DND-41 (cell line): ENCODE results near the gene CD86.

Experiments
- ATAC-seq: fragments of 200-7000 bp; cut with Tn5 transposase; 3 replicates; pipeline ENCODE4 v1.9.1; 2021; ENCODE audit warnings: low read depth; ENCODE audit not compliant: insufficient read depth
- DNase-seq: peaks from one replicate; pipeline ENCODE4 v3.0.0-alpha.2; 2020
- H2AFZ ChIP-seq: 2 replicates; pipeline ENCODE4 v1.6.0; 2012; ENCODE audit warnings: low read depth, low read length
- H3K27ac ChIP-seq: 2 replicates; pipeline ENCODE4 v1.5.1; 2012; ENCODE audit warnings: low read length, inconsistent platforms
- H3K27me3 ChIP-seq: fragments of 200-600 bp; sonication (generic); 2 replicates; pipeline ENCODE4 v1.6.0; 2012; ENCODE audit warnings: low read length, mild to moderate bottlenecking, inconsistent platforms; ENCODE audit not compliant: insufficient read depth, poor library complexity
- H3K36me3 ChIP-seq: 2 replicates; pipeline ENCODE4 v1.5.1; 2012; ENCODE audit warnings: low read length, inconsistent platforms; ENCODE audit not compliant: insufficient read depth
- H3K4me1 ChIP-seq: 2 replicates; pipeline ENCODE4 v1.5.1; 2012; ENCODE audit warnings: mild to moderate bottlenecking, low read length; ENCODE audit not compliant: insufficient read depth
- H3K4me2 ChIP-seq: 2 replicates; pipeline ENCODE4 v1.6.0; 2012; ENCODE audit warnings: mild to moderate bottlenecking, moderate library complexity, low read length, inconsistent platforms; ENCODE audit not compliant: insufficient read depth
- H3K4me3 ChIP-seq, 2 experiments: fragments of 200-600 bp in 1 of 2; shearing (Covaris generic) in 1 of 2; 2 replicates each; pipeline ENCODE4 v1.5.1; 2012 to 2016; ENCODE audit warnings: inconsistent platforms in 2 of 2, low read length in 2 of 2, mild to moderate bottlenecking in 2 of 2, low read depth in 1 of 2, moderate library complexity in 1 of 2
- H3K79me2 ChIP-seq: 2 replicates; pipeline ENCODE4 v1.6.0; 2012; ENCODE audit warnings: low read length, inconsistent platforms; ENCODE audit not compliant: insufficient read depth
- H3K9ac ChIP-seq: 2 replicates; pipeline ENCODE4 v1.6.0; 2012; ENCODE audit warnings: low read depth, mild to moderate bottlenecking, inconsistent platforms, low read length, moderate library complexity
- H3K9me3 ChIP-seq: 2 replicates; pipeline ENCODE4 v1.5.1; 2012; ENCODE audit warnings: low read length, moderate library complexity, mild to moderate bottlenecking, inconsistent platforms; ENCODE audit not compliant: insufficient read depth, severe bottlenecking
- H4K20me1 ChIP-seq: 2 replicates; pipeline ENCODE4 v1.6.0; 2012; ENCODE audit warnings: low read length; ENCODE audit not compliant: insufficient read depth
- CTCF ChIP-seq: IDR thresholded peaks from 2 replicates; pipeline ENCODE4 v1.5.1; 2012; ENCODE audit warnings: borderline replicate concordance, low read length, moderate library complexity, mild to moderate bottlenecking; ENCODE audit not compliant: poor library complexity, severe bottlenecking; ENCODE audit errors: extremely low read depth
- EZH2 ChIP-seq: IDR thresholded peaks from 3 replicates; pipeline ENCODE4 v1.6.1; 2012; ENCODE audit warnings: borderline replicate concordance, low read depth, mild to moderate bottlenecking, moderate library complexity, low read length, inconsistent platforms; ENCODE audit not compliant: severe bottlenecking

Gene CD86

DNA sequence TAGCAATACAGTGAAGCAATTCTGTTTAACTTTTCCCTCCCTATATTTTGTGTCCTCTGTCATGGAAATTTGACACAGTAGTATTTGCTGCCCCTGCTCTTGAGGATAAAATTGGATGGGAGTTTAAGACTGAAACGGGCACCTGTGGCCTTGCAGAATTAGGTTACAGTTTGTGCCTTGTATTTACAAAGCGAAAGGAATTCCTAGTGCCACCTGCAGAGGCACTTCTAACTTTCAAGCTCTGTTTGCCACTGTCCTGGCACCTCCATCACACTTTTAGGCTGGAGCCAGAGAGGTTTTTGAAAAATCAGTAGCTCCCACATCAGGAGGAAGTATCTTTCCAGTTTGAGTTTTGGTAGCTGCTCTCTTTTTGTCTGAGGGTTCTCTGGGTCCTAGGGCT is 39.5 kb downstream of the CD86 start:
- Histone ChIP-seq H3K9ac (no peak overlapping the region), H3K36me3 (no peaks in the 10 kb centered on the region), H3K27me3 (peaks cover 3% of the 10 kb centered on the region), H3K27ac (no peak overlapping the region), H3K79me2 (no peaks in the 10 kb centered on the region), H3K4me3 (no peak overlapping the region), H4K20me1 (no peaks in the 10 kb centered on the region), H3K4me1 (no peaks in the 10 kb centered on the region), H3K9me3 (no peaks in the 10 kb centered on the region), H3K4me2 (no peak overlapping the region), H2AFZ (no peak overlapping the region; the same call in 1 of the 2 replicates)
- TF ChIP-seq CTCF (no peak), EZH2 (no peak)
- no peak for ATAC-seq
- DNase-seq: no peak

GRCh38 chr3:122097141-122097540 is 42.0 kb downstream of the CD86 start:
- DNase-seq: no peak
- TF ChIP-seq CTCF (no peak), EZH2 (no peak)
- no peaks in the 10 kb centered on the region for H3K9me3 ChIP-seq
- H2AFZ ChIP-seq: no peak overlapping the region
- no peaks in the 10 kb centered on the region for H3K79me2 ChIP-seq
- no peak overlapping the region for H3K4me3 ChIP-seq
- H3K4me1 ChIP-seq: peaks cover 6% of the 10 kb centered on the region
- no peak overlapping the region for H3K4me2 ChIP-seq
- no peak overlapping the region for H3K27ac ChIP-seq
- H3K36me3 ChIP-seq: no peaks in the 10 kb centered on the region
- ATAC-seq: no peak
- no peak overlapping the region for H3K9ac ChIP-seq
- H4K20me1 ChIP-seq: no peaks in the 10 kb centered on the region
- H3K27me3 ChIP-seq: no peaks in the 10 kb centered on the region

DNA sequence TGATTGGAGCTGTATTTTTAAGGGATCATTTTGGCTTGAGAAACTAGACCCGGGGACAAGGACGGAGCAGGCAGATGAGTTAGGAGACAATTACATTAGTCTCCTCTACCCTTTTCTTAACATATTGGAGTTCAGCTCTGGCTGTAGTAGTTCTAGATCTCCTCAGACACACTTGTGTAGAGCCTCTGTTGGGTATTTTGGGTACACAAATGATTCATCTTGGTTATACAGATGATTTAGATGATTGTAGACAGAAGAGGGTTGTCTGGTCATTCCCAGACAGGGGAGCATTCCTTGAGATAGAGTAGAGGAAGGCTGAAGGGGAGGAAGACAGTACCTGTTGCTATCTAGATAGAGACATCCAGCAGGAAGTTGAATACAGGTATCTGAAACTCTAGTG is 43.4 kb downstream of the CD86 start:
- Histone ChIP-seq H3K9ac (no peak overlapping the region), H3K27ac (no peak overlapping the region), H3K4me2 (no peak overlapping the region), H3K27me3 (no peaks in the 10 kb centered on the region), H3K36me3 (no peaks in the 10 kb centered on the region), H3K4me3 (no peak overlapping the region), H3K9me3 (no peaks in the 10 kb centered on the region), H4K20me1 (no peaks in the 10 kb centered on the region), H2AFZ (no peak overlapping the region), H3K79me2 (no peaks in the 10 kb centered on the region), H3K4me1 (peaks cover 9% of the 10 kb centered on the region)
- ATAC-seq (no peak), DNase-seq (no peak)
- no peak for TF ChIP-seq CTCF
- TF ChIP-seq EZH2: no peak

DNA sequence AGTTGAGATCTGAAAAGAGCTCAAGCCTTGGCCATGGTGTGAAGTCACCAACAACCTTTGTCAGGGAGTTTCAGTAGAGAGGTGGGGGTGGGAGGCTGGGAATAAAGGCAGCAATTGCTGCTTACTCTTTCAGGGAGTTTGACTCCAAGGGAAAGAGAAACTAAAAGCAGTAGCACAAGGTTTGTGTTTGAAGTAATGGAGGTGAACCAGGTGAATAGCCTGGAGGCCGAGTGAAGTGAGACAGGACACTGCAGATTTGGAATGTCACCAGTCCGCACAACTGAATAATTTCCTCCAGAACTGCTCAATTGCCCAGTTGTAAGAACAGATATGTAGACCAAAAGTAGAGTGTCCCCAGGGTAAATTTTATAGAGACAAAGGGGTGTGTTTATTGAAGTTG is 44.1 kb downstream of the CD86 start:
- Histone ChIP-seq H3K27me3 (no peaks in the 10 kb centered on the region), H3K79me2 (no peaks in the 10 kb centered on the region), H3K4me1 (peaks cover 9% of the 10 kb centered on the region), H3K27ac (no peak overlapping the region), H3K9ac (no peak overlapping the region), H3K36me3 (no peaks in the 10 kb centered on the region), H3K4me2 (no peak overlapping the region), H4K20me1 (no peaks in the 10 kb centered on the region), H3K9me3 (no peaks in the 10 kb centered on the region), H2AFZ (no peak overlapping the region), H3K4me3 (no peak overlapping the region)
- ATAC-seq: no peak
- DNase-seq: no peak
- TF ChIP-seq EZH2 (no peak), CTCF (no peak)
